Heart right ventricle (tissue), 16 donors: Measurements from ENCODE around the gene CORO2B. TPM values are rescaled to one million over a fixed set of nuclear protein-coding genes. Genes with fewer than 3 reads are reported as not detected.

Experiments
- ATAC-seq, 8 donors: fragments of 200-7000 bp; cut with Tn5 transposase; one replicate each; pipeline ENCODE4 v1.9.1; 2020; ENCODE audit warnings: mild to moderate bottlenecking in 8 of 8, moderate library complexity in 8 of 8, moderate number of reproducible peaks in 1 of 8
- DNase-seq, 2 donors: peaks; one replicate each; pipeline ENCODE4 v3.0.0-alpha.2; 2020
- H3K27ac ChIP-seq, 10 donors: fragments of 200-600 bp; sonication (generic) in 2 of 10; one replicate each; pipeline versions ENCODE4 v1.5.0 to v1.8.0; 2020 to 2022; ENCODE audit warnings: mild to moderate bottlenecking in 3 of 10
- H3K27me3 ChIP-seq, 7 donors: fragments of 200-600 bp; one replicate each; pipeline ENCODE4 v1.8.0; 2021 to 2022; ENCODE audit warnings: mild to moderate bottlenecking in 2 of 7
- H3K36me3 ChIP-seq, 9 donors: fragments of 200-600 bp; sonication (generic) in 1 of 9; one replicate each; pipeline versions ENCODE4 v1.5.0 to v1.8.0; 2020 to 2022; ENCODE audit warnings: mild to moderate bottlenecking in 2 of 9
- H3K4me1 ChIP-seq, 9 donors: fragments of 200-600 bp; sonication (generic) in 1 of 9; one replicate each; pipeline versions ENCODE4 v1.5.0 to v1.8.0; 2020 to 2022; ENCODE audit warnings: mild to moderate bottlenecking in 4 of 9
- H3K4me3 ChIP-seq, 10 donors: fragments of 200-600 bp; sonication (generic) in 2 of 10; one replicate each; pipeline versions ENCODE4 v1.5.0 to v1.8.0; 2020 to 2022; ENCODE audit warnings: mild to moderate bottlenecking in 7 of 10, moderate library complexity in 2 of 10
- H3K9me3 ChIP-seq, 11 donors: fragments of 200-600 bp in 10 of 11; sonication (generic) in 2 of 11; one replicate each; pipeline versions ENCODE4 v1.5.0 to v1.8.0; 2013 to 2022; ENCODE audit warnings: mild to moderate bottlenecking in 2 of 11, control low read depth in 1 of 11, moderate library complexity in 1 of 11
- CTCF ChIP-seq, 9 donors: fragments of 200-600 bp; sonication (generic) in 2 of 9; IDR thresholded peaks; one replicate each; pipeline versions ENCODE4 v1.5.0 to v1.8.0; 2021 to 2022; ENCODE audit warnings: antibody characterized with exemption in 9 of 9, mild to moderate bottlenecking in 5 of 9, moderate library complexity in 1 of 9
- WGBS, 2 donors: extraction: QIAGEN DNeasy Blood & Tissue Kit; methylation state at CpG; one replicate each; pipeline ENCODE4 v1.1.7; 2013; ENCODE audit warnings: inconsistent platforms in 1 of 2; 5-methylcytosine and 5-hydroxymethylcytosine counted together
- intact Hi-C, 10 donors: fragments of 100-400 bp; cut with DNase I; formaldehyde crosslinking; loops; one replicate each; pipeline versions ENCODE4 v1.11.1 to v1.14.2; 2022
- polyA plus RNA-seq, 2 donors: library from polyadenylated mRNA; stranded (reverse); fragments of 200-250 nt; gene quantifications; one replicate each; pipeline ENCODE4 v1.2.3, GENCODE V29; 2013
- total RNA-seq, 10 donors: library from RNA; stranded (reverse); fragmentation: NEBNext Ultra II Directional in 3 of 10; extraction: Animal tissue kit (Norgen Biotek cat#: 25700) in 3 of 10; gene quantifications; one replicate each; pipeline versions ENCODE4 v1.2.1 to v1.2.4, GENCODE V29; 2021 to 2023
- donor health status: Arrhythmogenic right ventricular cardiomyopathy.
- donor health status: ischemic (EF 13 %, LVEDD 7.1; RV severe dilation, severe dysfunction).
- donor health status: healthy with polysubstance abuse.
- donor health status: DM: no; HTN: yes; CAD: no.
- donor health status: DM: no; HTN: no; CAD: no.
- donor health status: ischemic (EF 25% LVEDD 6.9; RV normal size, moderate dysfunction).
- donor health status: ischemic (EF 25% LVEDD 5.7; RV mildly dilated, moderate dysfunction).
- donor health status: healthy.
- donor health status: DM: yes; HTN: yes; CAD: no.
- donor health status: Ischemic cardiomyopathy.
- donor health status: ischemic (EF 35%, LVEDD 5.7; RV mildly dilated, moderate dysfunction).
- donor health status: nonischemic (EF 11% LVEDD 7.7; RV severe dilation, severe dysfunction).
- donor health status: DM: yes; HTN: yes; CAD: no.
- donor health status: PGD.
- donor health status: ischemic (EF 29% LVEDD 5.4; RV normal size, mild dysfunction).
- donor health status: nonischemic (EF 23%, LVEDD 6.1; RV moderate dilation, normal function).

Gene CORO2B
- total and polyA plus RNA-seq, 12 donors, result 2.6 to 8.1 (median 4.5) TPM

GRCh38 chr15:68639926-68640600, 61.3 kb downstream of the CORO2B start:
- Histone ChIP-seq H3K4me1 (peaks cover 13 to 67% (median 51%) of the 10 kb centered on the region in 9 donors), H3K9me3 (no peaks in the 10 kb centered on the region), H3K27ac (peak overlapping the region in 6 of 10 donors; percentile 7 to 62 (median 48))

DNA sequence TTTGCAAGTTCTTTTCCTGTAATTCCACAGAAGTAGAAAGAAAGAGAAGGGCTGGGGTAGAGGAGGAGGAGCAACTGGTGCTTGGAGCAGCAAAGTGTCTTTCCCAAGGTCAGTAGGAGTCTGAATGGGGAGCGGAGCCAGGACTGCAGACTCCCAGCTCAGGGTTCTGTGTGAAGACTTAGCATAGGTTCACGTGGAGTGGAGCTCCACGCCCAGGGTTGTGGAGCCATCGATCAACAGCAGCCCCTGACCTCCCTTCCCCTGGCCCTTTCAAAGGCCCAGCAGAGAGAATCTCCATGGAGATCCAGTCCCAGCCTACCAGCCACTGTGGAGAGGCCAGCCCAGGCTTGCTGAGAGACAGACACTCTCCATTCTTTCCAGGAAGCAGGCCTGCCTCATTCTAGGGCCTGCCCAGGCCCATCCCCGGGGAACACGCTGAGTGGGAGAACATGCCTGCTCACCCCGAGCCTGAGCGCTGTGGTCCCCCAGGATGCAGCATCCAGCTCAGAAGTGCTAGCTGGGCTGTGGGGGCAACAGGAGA, 62.1 kb downstream of the CORO2B start:
- no peak for TF ChIP-seq CTCF (IDR thresholded peaks at IDR 0.05)

More at GRCh38 chr15:68639926-68640600, 61.3 kb downstream of the CORO2B start:
- TF ChIP-seq CTCF (IDR thresholded peaks at IDR 0.05), result no peak
- intact Hi-C loops, result loop anchor here in 1 of 10 donors (5.0 kb wide), 1 partner anchor 63 kb away; the partner anchor contains the start of gene CORO2B
- ATAC-seq (no peak), DNase-seq (no peak)
- WGBS, 2 donors, result 53 to 61% methylated on average over 7 of the region's 7 CpGs
- H3K36me3 ChIP-seq, result no peaks in the 10 kb centered on the region
- no peaks in the 10 kb centered on the region for H3K27me3 ChIP-seq
- H3K4me3 ChIP-seq, result no peak overlapping the region

GRCh38 chr15:68641376-68641775, 62.6 kb downstream of the CORO2B start:
- WGBS, 2 donors, result 90 to 94% methylated on average over 7 of the region's 7 CpGs
- peaks cover 0 to 4% (median 0%) of the 10 kb centered on the region in 9 donors for H3K36me3 ChIP-seq
- H3K9me3 ChIP-seq, result no peaks in the 10 kb centered on the region
- peak overlapping the region in 7 of 10 donors; percentile 7 to 58 (median 48) for H3K27ac ChIP-seq
- no peak overlapping the region for H3K4me3 ChIP-seq
- TF ChIP-seq CTCF (IDR thresholded peaks at IDR 0.05), result no peak
- ATAC-seq (no peak), DNase-seq (no peak)
- H3K4me1 ChIP-seq, result peaks cover 8 to 53% (median 44%) of the 10 kb centered on the region in 9 donors
- no peaks in the 10 kb centered on the region for H3K27me3 ChIP-seq
- intact Hi-C loops, result loop anchor here in 1 of 10 donors (5.0 kb wide), 1 partner anchor 64 kb away; the partner anchor contains the start of gene CORO2B

More for the DNA sequence above, 62.1 kb downstream of the CORO2B start:
- H3K4me1 ChIP-seq, result peaks cover 8 to 59% (median 44%) of the 10 kb centered on the region in 9 donors
- no peaks in the 10 kb centered on the region for H3K27me3 ChIP-seq
- no peaks in the 10 kb centered on the region for H3K36me3 ChIP-seq
- ATAC-seq, result peak in 7 of 8 donors; percentile 21 to 53 (median 44)
- intact Hi-C loops, result loop anchor here in 1 of 10 donors (5.0 kb wide), 1 partner anchor 64 kb away; the partner anchor contains the start of gene CORO2B
- 52 to 58% methylated on average over 8 of the region's 8 CpGs for WGBS, 2 donors
- no peak overlapping the region for H3K4me3 ChIP-seq
- H3K9me3 ChIP-seq, result no peaks in the 10 kb centered on the region
- peak; percentile 39 to 40 for DNase-seq
- peak overlapping the region in 8 of 10 donors; percentile 7 to 62 (median 49) for H3K27ac ChIP-seq

DNA sequence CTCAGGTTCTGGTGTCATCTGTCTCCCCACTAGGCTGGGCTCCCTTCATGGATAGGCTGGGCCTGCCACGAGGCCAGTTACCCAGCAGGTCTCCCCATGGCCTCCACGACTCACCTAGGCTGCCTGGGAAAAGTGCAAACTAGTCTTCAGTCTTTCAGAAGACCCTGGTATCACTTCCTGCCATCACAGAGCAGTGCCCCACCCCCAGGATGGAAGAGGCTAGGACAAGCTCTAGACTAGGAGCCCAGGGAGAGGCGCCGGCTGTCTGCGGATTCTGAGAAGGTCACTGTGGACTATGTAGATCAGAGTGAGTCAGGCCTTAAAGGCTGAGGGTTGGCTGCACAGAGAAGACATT, 63.7 kb downstream of the CORO2B start:
- no peak for DNase-seq
- no peaks in the 10 kb centered on the region for H3K9me3 ChIP-seq
- peaks cover 0 to 14% (median 0%) of the 10 kb centered on the region in 9 donors for H3K36me3 ChIP-seq
- TF ChIP-seq CTCF (IDR thresholded peaks at IDR 0.05), result no peak
- intact Hi-C loops, result loop anchor here in 1 of 10 donors (5.0 kb wide), 1 partner anchor 65 kb away; the partner anchor contains the start of gene CORO2B
- no peak overlapping the region for H3K4me3 ChIP-seq
- no peak overlapping the region for H3K27ac ChIP-seq
- ATAC-seq, result no peak
- H3K27me3 ChIP-seq, result no peaks in the 10 kb centered on the region
- 89 to 93% methylated on average over 5 of the region's 5 CpGs for WGBS, 2 donors
- H3K4me1 ChIP-seq, result peaks cover 5 to 42% (median 36%) of the 10 kb centered on the region in 9 donors
